Measurements from ENCODE around the gene GTSF1L.

GTSF1L gene

DNA sequence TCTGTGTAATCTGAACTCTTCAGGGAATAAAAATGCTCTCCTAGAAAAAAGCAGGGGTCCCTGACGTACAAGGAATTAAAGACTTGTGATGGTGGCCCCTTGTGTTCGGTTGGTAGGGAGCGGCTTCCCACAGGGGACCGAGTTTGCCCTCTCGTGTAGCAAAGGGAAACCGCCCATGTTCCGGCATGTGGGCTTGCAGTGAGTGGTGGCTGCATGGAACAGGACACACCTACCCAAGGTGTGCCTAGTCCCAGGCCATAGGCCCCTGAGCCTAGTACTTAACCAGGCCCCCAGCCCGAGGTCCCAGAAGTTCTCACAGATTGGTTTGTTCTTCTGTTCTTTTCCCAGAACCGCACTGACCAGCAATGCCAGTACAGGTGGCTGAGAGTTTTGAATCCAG lies 44.4 kb downstream of the GTSF1L start:
- Histone ChIP-seq H3K4me3 (ENCODE audit: low read length) (no peak overlapping the region), H3K4me1 (ENCODE audit: insufficient read depth, low read length) (no peaks in the 10 kb centered on the region), H3K9me3 (ENCODE audit: insufficient read depth, low read depth, low read length) (no peaks in the 10 kb centered on the region), H3K27ac (ENCODE audit: low read length) (no peak overlapping the region), H3K9ac (ENCODE audit: low read depth, low read length) (no peak overlapping the region), H3K27me3 (ENCODE audit: insufficient read depth, low read length) (no peaks in the 10 kb centered on the region), H3K36me3 (ENCODE audit: insufficient read depth, low read depth, low read length) (peaks cover 69% of the 10 kb centered on the region)

DNA sequence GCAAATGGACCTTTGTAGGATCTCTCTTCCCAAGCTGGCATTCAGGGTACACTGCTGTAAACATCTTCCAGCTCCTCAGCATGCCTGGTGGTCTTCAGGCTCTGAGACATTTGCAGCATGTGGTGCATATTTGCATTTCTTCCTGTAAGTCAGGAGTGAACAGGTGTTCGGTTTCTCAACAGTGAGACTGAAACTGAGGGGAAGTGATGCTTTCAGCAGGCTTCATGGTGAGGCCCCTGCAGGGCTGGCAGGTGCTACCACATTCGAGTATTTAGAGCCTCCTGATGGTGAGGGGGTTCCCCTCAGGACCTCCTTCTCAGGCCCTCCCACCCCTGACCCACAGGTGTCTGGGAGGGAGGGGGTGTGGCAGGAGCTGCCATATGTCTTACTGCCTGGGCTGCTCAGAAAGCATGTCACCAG lies 44.8 kb downstream of the GTSF1L start:
- Histone ChIP-seq H3K9ac (ENCODE audit: low read depth, low read length) (no peak overlapping the region), H3K36me3 (ENCODE audit: insufficient read depth, low read depth, low read length) (peaks cover 66% of the 10 kb centered on the region), H3K4me1 (ENCODE audit: insufficient read depth, low read length) (no peaks in the 10 kb centered on the region; the same call in 1 of the 2 replicates), H3K9me3 (ENCODE audit: insufficient read depth, low read depth, low read length) (no peaks in the 10 kb centered on the region), H3K27me3 (ENCODE audit: insufficient read depth, low read length) (no peaks in the 10 kb centered on the region), H3K27ac (ENCODE audit: low read length) (no peak overlapping the region), H3K4me3 (ENCODE audit: low read length) (no peak overlapping the region)

DNA sequence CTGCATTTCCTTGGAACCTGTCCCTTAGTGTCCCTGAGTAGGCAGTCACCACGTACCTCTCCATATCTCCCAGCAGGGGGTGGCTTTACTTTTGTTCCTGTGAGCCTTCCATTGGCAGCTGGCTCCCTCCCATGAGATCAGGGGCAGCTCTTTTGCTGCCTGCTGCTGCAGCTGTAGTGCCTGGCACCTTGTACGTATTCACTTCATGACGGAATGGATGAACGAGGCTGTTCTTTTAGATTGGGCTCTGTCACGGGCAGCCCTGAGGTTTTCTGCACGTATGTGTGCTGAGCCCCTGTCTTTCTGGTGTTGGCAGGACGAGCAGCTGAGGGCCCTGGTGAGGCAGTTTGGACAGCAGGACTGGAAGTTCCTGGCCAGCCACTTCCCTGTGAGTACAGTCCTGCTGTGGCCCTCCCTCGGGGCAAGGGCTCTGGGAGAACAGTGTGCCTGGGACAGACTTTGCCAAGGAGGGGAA lies 45.3 kb downstream of the GTSF1L start:
- Histone ChIP-seq H3K9ac (ENCODE audit: low read depth, low read length) (no peak overlapping the region), H3K36me3 (ENCODE audit: insufficient read depth, low read depth, low read length) (peaks cover 66% of the 10 kb centered on the region), H3K9me3 (ENCODE audit: insufficient read depth, low read depth, low read length) (no peaks in the 10 kb centered on the region), H3K27ac (ENCODE audit: low read length) (no peak overlapping the region), H3K4me1 (ENCODE audit: insufficient read depth, low read length) (no peaks in the 10 kb centered on the region; the same call in 1 of the 2 replicates), H3K27me3 (ENCODE audit: insufficient read depth, low read length) (no peaks in the 10 kb centered on the region), H3K4me3 (ENCODE audit: low read length) (no peak overlapping the region)

DNA sequence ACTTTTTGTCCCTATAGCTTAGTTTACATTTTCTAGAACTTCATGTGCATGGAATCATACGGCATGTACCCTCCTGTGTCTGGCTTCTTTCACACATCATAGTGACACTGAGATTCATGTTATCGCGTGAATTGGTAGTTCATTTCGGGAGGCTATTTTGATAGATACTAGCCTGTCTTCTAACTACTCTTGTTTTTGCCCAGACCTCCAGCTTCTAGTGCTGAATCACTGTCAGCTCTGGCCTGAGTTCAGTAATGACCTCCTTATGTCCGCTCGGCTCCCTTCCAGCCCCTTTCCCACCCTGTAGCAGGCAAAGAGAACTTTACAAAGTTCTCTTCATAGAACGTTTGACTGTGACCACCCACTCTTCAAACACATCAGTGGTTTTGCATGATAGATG lies 45.8 kb downstream of the GTSF1L start:
- H3K9ac ChIP-seq (ENCODE audit: low read depth, low read length) = no peak overlapping the region
- H3K27me3 ChIP-seq (ENCODE audit: insufficient read depth, low read length) = no peaks in the 10 kb centered on the region
- no peaks in the 10 kb centered on the region; the same call in 1 of the 2 replicates for H3K4me1 ChIP-seq (ENCODE audit: insufficient read depth, low read length)
- peaks cover 66% of the 10 kb centered on the region for H3K36me3 ChIP-seq (ENCODE audit: insufficient read depth, low read depth, low read length)
- no peaks in the 10 kb centered on the region for H3K9me3 ChIP-seq (ENCODE audit: insufficient read depth, low read depth, low read length)
- no peak overlapping the region for H3K4me3 ChIP-seq (ENCODE audit: low read length)
- no peak overlapping the region for H3K27ac ChIP-seq (ENCODE audit: low read length)

DNA sequence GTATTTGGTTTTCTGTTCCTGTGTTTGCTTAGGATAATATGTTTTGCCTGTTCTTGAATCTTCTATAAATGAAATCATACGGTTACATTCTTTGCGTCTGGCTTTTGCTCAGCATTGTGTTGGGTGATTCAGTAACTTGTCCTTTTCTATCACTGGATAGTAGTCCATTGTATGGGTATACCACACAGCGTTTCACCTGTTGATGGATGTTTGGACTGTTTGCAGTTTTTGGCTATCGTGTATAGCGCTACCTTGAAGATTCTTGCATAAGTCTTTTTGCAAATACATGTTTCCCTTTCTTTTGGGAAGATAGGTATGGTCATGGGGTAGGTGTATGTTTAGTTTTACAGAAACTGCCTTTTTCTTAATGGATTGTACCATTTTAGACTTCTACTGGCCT lies 50.4 kb downstream of the GTSF1L start:
- H3K9ac ChIP-seq (ENCODE audit: low read depth, low read length) = no peak overlapping the region
- H3K27me3 ChIP-seq (ENCODE audit: insufficient read depth, low read length) = no peaks in the 10 kb centered on the region
- no peak overlapping the region for H3K4me3 ChIP-seq (ENCODE audit: low read length)
- H3K36me3 ChIP-seq (ENCODE audit: insufficient read depth, low read depth, low read length) = peaks cover 78% of the 10 kb centered on the region
- H3K9me3 ChIP-seq (ENCODE audit: insufficient read depth, low read depth, low read length) = no peaks in the 10 kb centered on the region
- no peak overlapping the region for H3K27ac ChIP-seq (ENCODE audit: low read length)
- no peaks in the 10 kb centered on the region; the same call in 1 of the 2 replicates for H3K4me1 ChIP-seq (ENCODE audit: insufficient read depth, low read length)

All from iPS-20b (cell line).